ENCODE measurements around the gene PTPRC. TPM values are rescaled to one million over a fixed set of nuclear protein-coding genes. Genes with fewer than 3 reads are reported as not detected.

Gene PTPRC
- total and polyA plus RNA-seq, 9 donors = 1.9 to 17.5 (median 6.9) TPM

DNA sequence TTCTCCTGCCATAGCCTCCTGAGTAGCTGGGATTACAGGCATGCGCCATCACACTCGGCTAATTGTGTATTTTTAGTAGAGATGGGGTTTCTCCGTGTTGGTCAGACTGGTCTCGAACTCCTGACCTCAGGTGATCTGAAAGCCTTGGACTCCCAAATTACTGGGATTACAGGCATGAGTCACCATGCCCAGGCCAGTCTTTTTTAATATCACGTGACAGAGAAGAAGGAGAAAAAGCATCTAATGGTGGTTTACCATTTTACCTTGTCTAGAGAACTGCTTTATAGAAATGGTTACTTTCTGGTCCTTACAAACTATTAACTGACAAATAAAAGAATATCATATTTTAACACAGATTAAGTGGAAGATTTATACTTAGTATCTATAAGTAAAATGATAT is 168.0 kb downstream of the PTPRC start:
- WGBS, 3 donors = 92 to 94% (median 93%) methylated on average over 5 of the region's 5 CpGs
- intact Hi-C loops (cut with DNase I) = no loop called here

More for the DNA sequence above, 168.0 kb downstream of the PTPRC start:
- H3K9me3 ChIP-seq = no peaks in the 10 kb centered on the region
- DNase-seq = no peak
- no peaks in the 10 kb centered on the region for H3K4me1 ChIP-seq (ENCODE audit: insufficient read depth)
- no peak overlapping the region for H3K4me3 ChIP-seq
- no peaks in the 10 kb centered on the region for H3K36me3 ChIP-seq
- TF ChIP-seq, protein P1, sequence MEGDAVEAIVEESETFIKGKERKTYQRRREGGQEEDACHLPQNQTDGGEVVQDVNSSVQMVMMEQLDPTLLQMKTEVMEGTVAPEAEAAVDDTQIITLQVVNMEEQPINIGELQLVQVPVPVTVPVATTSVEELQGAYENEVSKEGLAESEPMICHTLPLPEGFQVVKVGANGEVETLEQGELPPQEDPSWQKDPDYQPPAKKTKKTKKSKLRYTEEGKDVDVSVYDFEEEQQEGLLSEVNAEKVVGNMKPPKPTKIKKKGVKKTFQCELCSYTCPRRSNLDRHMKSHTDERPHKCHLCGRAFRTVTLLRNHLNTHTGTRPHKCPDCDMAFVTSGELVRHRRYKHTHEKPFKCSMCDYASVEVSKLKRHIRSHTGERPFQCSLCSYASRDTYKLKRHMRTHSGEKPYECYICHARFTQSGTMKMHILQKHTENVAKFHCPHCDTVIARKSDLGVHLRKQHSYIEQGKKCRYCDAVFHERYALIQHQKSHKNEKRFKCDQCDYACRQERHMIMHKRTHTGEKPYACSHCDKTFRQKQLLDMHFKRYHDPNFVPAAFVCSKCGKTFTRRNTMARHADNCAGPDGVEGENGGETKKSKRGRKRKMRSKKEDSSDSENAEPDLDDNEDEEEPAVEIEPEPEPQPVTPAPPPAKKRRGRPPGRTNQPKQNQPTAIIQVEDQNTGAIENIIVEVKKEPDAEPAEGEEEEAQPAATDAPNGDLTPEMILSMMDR (IDR thresholded peaks at IDR 0.05) = no peak
- no peaks in the 10 kb centered on the region for H3K27me3 ChIP-seq
- no peak overlapping the region for H3K27ac ChIP-seq

Other genes with a start within 250 kb of the PTPRC start
- not detected for gene ATP6V1G3, start 98.4 kb upstream of the PTPRC start, total RNA-seq
- gene ATP6V1G3, start 98.4 kb upstream of the PTPRC start, polyA plus RNA-seq = not detected

Data from ovary (tissue), 9 donors.